ENCODE data around the gene RFK. TPM values are rescaled to one million over a fixed set of nuclear protein-coding genes. Genes with fewer than 3 reads are reported as not detected.

Gene RFK
- total and polyA plus RNA-seq, 4 donors = 13.2 to 23.0 (median 16.9) TPM

GRCh38 chr9:76399856-76400255 is 5.6 kb upstream of the RFK start:
- H3K4me1 ChIP-seq (ENCODE audit: control insufficient read depth in 4 of 4, insufficient read depth in 4 of 4, low read length in 3 of 4) = peaks cover 3 to 38% (median 18%) of the 10 kb centered on the region in 4 donors
- no peak for DNase-seq (ENCODE audit: low spot score)
- H3K4me3 ChIP-seq (ENCODE audit: low read depth in 1 of 3, low read length in 3 of 3) = no peak overlapping the region
- H3K27me3 ChIP-seq (ENCODE audit: control insufficient read depth in 4 of 4, insufficient read depth in 4 of 4, low read length in 3 of 4) = no peaks in the 10 kb centered on the region
- no peak overlapping the region for H3K9ac ChIP-seq (ENCODE audit: low read depth in 1 of 2, low read length in 2 of 2)
- H3K36me3 ChIP-seq (ENCODE audit: control insufficient read depth in 4 of 4, insufficient read depth in 3 of 4, low read depth in 1 of 4, low read length in 3 of 4) = no peaks in the 10 kb centered on the region
- 75% methylated on average over 1 of the region's 1 CpG for WGBS
- no peak overlapping the region for H3K27ac ChIP-seq (ENCODE audit: low read depth in 1 of 2, low read length in 2 of 2)
- H3K9me3 ChIP-seq (ENCODE audit: control insufficient read depth in 4 of 4, low read length in 3 of 4) = no peaks in the 10 kb centered on the region
- TF ChIP-seq CTCF (IDR thresholded peaks at IDR 0.05; ENCODE audit: low read depth, low read length, missing input control) (no peak), REST (IDR thresholded peaks at IDR 0.05) (no peak), ATF3 (IDR thresholded peaks at IDR 0.05) (no peak), JUND (IDR thresholded peaks at IDR 0.05) (no peak), RAD21 (IDR thresholded peaks at IDR 0.05) (no peak), YY1 (IDR thresholded peaks at IDR 0.05) (no peak), HNF4G (IDR thresholded peaks at IDR 0.05) (no peak), GABPA (IDR thresholded peaks at IDR 0.05 in 1 of 2, conservative IDR thresholded peaks at IDR 0.05 in 1 of 2) (no peak), MAX (IDR thresholded peaks at IDR 0.05) (no peak), NR2F2 (IDR thresholded peaks at IDR 0.05) (no peak), FOXA2 (IDR thresholded peaks at IDR 0.05) (no peak), ZBTB33 (IDR thresholded peaks at IDR 0.05) (no peak), SP1 (IDR thresholded peaks at IDR 0.05) (no peak)

- Histone ChIP-seq H3K27me3 (ENCODE audit: control insufficient read depth in 4 of 4, insufficient read depth in 4 of 4, low read length in 3 of 4) (no peaks in the 10 kb centered on the region), H3K36me3 (ENCODE audit: control insufficient read depth in 4 of 4, insufficient read depth in 3 of 4, low read depth in 1 of 4, low read length in 3 of 4) (no peaks in the 10 kb centered on the region), H3K4me1 (ENCODE audit: control insufficient read depth in 4 of 4, insufficient read depth in 4 of 4, low read length in 3 of 4) (peaks cover 2 to 13% (median 6%) of the 10 kb centered on the region in 4 donors), H3K9ac (ENCODE audit: low read depth in 1 of 2, low read length in 2 of 2) (no peak overlapping the region), H3K9me3 (ENCODE audit: control insufficient read depth in 4 of 4, low read length in 3 of 4) (no peaks in the 10 kb centered on the region), H3K4me3 (ENCODE audit: low read depth in 1 of 3, low read length in 3 of 3) (no peak overlapping the region), H3K27ac (ENCODE audit: low read depth in 1 of 2, low read length in 2 of 2) (no peak overlapping the region)
- WGBS = 97% methylated on average over 13 of the region's 13 CpGs
- TF ChIP-seq EGR1 (IDR thresholded peaks at IDR 0.05; ENCODE audit: low read depth in 2 of 2) (no peak), FOXA2 (IDR thresholded peaks at IDR 0.05) (no peak), GABPA (IDR thresholded peaks at IDR 0.05 in 1 of 2, conservative IDR thresholded peaks at IDR 0.05 in 1 of 2) (no peak), ZBTB33 (IDR thresholded peaks at IDR 0.05) (no peak), HNF4A (conservative IDR thresholded peaks at IDR 0.05) (no peak), NR2F2 (IDR thresholded peaks at IDR 0.05) (no peak)
- no peak for DNase-seq (ENCODE audit: low spot score)
Observed at GRCh38 chr9:76396597-76396996, 2.4 kb upstream of the RFK start.
